ENCODE data around the gene S100A2.

The S100A2 gene

DNA sequence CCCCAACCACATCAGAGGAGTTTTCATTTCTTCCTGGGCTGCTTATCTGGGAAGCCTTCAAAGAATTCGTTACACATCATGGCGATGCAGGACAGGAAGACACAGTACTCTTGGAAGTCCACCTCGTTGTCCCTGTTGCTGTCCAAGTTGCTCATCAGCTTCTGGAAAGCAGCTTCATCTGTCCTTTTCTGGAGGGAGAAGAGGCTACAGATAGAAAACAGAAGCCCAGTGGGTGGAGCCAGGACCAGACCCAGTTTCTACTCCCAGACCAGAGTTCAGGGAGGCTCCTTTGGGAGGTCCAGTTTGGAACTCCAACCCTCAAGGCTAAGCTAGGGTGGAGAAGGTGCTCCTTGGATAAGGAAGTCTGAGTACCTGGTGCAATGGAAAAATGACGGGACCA, 21.9 kb downstream of the S100A2 start:
- no peak for DNase-seq

DNA sequence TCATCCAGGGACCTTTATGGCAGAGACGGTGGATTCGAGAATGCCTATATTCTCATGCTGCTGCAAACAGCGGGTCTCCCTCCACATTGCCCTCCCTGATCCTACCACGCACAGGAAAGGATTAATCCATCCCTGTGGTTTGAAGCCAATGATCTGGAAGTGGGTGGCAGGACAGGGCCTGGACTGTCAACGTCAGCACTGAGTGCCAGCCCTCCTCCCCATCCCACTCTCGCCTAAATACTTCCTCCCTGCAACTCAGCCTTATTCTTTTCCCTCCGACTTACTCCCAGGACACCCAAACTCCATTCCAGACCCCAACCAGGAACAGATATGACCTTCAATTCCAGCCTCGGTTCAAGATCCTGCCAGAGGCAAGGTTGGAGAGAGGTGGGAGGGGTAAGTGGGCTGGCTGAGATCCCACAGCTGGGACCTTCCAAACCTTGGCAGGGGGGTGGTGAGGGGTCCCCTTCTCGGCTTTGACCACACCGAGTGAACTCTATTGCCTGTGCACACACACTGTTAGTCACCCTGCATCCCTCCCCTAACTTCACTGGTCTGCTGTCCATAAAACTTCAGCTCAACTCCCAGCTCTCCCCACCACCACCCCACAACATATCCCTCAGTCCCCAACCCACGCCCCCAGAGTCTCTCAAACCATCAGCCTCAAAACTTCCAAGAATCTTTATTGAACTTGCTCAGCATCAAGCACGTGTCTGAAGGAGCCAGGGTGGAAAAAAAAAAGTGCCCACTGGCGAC, 22.5 kb downstream of the S100A2 start:
- DNase-seq = no peak

DNA sequence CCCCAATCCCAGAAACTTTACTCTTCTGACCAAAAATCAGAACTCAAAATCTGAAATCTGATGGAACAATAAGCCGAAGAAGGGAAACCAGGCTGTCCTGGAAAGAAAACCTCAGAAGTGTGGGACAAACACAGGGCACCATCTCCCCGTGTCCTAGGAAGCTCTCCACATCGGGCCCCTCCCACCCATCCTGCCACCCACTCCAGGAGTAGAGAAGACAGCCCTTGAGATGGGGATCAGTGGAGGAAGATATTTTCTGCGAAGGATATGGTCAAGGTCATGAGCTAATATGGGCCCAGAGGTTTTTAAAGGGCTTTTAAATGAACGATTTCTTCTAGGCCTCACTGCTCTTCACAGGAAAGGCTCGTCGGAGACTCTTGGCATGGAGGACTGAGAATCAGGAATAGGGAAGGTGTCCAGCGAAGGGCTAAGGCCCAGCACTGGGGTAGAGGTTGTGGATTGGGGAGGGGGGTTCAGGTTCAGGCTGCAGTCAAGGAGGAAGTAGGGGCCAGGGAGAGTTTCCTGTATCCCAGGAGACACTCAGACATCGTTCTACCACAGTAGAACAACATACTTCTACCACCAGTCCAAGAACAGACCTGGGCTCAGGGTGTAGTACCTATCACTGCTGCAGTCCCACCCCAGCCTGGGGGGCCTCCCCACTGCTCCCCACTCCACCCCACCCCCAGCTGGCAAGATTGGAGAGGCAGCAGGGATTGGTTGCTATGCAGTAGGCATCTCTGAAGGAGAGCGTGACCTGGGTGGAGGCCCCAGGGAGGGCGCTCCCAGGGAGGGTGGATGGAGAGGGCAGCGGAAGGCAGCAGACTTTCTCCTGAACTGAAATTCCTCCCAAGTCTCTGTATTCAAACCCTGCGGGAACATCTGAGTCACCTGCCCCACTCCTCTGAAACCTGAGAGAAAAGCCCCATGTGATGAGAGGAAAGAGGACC, 23.7 kb downstream of the S100A2 start:
- no peak for DNase-seq

DNA sequence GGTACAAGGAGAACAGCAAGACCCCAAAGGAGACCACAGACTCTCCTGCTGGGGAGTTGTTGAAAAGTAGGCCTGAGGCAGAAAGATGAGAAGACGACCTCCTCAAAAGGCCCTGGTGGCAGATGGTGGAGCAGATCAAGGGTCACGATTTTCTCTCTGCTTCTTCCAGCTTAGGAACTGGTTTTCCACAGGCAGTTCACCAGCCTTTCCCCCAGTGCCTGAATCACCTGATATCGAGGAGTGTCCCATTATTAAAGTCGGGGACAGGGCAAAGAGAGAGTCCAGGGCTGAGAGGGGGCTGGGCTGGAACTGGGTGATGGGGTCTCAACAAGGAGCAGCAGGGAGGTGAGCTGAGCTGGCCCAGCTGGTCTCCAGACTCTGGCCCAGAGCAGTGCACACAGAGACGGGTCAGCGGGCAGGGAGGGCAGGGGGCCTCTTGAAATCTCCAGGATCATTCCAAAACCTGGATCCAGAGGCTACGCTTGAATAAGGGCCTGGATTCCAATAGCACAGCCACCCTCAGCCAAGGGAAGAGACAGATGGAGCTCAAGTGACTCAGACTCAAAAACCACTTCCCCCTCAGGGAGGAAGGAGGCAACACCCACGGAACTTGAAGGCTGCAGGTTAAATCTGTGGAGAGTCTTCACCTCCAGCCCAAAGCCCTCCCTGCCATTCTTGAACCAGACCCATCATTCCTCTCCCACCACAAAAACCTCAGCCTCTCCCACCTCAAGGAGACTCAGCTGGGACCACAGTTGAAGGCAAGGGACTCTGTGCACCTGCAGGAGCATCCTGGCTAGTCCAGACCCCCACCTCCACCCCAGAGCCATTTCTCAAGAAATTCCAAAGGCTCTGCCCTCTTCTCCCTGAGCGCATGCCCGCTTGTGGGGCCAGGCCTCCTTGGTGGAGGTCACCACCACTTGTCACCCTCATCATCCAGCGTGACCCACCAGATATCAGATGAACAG, 25.0 kb downstream of the S100A2 start, which contains the start of gene S100A5:
S100A5 (minus strand) TSS at position 541 of the 968 bp plus-strand sequence. CDS start 743 bp downstream, outside the sequence.
- DNase-seq = no peak

DNA sequence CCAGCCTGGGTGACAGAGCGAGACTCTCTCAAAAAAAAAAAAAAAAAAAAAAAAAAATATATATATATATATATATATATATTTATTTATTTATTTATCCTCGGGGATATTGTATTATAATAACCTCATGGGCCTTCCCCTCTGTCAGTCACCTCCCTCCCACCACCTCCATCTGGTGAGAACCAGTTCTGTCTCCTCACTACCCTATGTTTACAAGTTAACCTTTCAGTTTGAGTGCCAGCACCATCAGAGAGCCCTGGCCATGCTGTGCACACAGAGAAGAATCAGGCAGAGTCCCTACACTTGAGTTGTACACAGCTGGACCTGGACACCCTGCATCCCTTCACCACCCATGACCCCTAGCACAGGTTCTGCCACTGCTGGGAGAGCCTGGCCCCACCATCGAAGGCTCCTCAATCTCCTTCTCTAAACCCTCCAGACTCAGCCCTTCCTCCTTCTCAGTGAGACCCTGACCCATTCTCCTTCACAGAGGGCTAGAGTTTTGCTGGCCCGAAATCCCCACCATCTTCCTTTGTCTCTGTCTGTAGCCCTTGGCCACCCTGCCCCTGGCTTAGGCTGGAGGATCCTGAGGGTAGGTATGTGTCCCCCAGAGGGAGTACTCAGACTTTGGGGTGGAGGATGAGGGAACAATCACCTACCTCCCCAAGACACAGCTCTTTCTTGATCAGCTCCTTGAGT, 26.1 kb downstream of the S100A2 start:
- DNase-seq = peak; percentile 18

DNA sequence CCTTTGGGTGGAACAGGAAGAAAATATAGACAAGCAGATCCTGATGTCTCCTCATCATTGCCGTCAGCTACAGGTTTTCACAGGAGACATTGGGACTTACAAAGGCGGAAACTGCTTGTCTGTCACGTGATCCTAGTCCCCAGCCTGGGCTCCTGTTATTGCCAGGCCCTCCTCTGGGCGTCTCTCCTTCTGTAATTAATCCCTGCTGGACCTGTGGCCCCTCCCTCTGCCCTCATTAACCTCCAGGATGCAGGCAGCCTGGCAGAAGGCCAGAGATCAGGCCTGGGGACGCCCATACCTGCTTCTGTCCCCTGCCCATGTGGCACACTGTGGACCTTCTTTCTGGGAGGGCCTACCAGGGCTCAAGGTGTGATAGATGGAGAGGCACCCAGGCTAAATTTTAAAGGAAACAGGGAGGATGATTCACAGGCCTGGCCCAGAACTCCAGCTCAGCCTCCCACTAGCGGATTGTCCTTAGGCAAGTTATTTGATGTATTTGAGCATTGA, 27.3 kb downstream of the S100A2 start:
- DNase-seq = peak; percentile 28

DNA sequence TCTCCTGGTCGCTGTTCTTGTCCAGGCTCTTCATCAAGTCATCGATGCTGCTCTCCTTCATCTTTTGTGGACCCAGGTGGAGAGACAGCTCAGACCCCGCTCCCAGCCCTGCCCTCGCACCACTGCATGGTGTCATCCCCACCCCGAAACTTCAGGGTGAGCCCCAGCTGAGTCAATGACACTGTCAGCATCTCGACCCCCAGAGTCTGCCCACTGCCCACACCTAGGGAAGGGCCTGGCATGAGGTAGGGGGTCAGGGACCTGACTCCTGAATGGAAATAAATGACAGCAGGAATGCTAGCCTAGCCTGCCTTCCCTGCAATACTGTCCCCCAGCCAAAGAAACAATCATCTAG, 28.3 kb downstream of the S100A2 start:
- DNase-seq = no peak

DNA sequence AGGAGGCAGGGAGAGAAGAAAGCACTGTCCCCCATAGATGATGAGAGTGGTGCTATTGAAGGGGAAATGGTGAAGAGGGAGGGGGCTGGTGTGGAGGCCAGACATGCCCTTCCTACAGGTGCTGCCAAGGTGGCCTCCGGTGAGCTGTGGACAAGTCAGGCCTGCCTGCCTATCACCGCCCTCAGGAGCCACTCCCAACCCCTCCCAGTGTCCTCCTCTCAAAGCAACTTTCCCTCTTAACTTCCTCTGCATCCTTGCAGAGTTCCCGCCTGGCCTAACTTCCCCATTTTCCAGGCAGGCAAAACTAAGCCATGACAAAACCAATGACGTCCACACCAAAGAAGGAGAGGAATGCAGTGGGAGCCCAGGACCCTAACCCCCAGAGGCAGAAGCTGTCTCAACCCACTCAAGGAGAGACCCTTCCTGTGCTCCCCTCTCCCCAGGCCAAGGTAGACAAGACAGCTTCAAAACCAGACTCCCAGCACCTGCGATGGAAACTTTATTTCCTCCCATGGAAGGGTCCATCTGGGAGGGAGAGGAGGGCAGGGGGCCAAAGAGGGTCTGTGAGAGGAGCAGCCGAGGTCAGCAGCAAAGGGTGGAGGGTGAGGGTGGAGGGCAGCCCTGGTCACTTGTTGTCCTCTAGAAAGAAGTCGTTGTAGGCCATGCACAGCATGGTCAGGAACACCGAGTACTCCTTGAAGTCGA, 28.8 kb downstream of the S100A2 start:
- DNase-seq = peak; percentile 17

DNA sequence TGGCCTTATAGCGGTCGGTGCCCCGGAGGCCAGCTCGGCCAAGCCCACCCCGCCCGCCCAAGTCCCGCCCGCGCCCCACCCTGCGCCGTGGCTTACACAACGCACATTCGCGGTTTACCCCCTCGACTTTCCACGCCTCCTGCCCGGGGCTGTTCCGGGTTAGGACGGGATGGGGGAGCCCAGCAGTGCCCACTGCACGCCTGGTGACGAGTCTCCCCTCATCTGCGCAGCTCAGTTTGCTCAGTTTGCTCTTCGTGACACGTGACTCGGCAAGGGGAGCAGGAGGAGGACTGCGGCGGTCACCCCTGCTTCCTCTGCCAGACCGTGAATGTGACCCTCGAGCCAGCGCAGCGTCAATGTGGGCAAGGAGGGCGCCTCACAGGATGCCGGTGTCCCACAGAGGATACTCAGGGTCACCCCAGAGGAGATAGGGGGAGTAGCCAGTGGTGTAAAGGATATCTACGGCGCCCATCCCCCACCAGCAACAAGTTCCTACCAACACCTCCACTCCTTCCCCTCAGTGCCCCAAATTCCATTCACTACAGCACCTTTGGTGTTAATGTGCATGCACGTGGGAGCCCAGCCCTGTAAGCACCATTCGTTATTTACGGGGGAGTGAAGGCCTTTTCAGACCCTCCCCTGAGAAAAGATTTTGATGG, 29.5 kb downstream of the S100A2 start:
- peak; percentile 18 for DNase-seq

DNA sequence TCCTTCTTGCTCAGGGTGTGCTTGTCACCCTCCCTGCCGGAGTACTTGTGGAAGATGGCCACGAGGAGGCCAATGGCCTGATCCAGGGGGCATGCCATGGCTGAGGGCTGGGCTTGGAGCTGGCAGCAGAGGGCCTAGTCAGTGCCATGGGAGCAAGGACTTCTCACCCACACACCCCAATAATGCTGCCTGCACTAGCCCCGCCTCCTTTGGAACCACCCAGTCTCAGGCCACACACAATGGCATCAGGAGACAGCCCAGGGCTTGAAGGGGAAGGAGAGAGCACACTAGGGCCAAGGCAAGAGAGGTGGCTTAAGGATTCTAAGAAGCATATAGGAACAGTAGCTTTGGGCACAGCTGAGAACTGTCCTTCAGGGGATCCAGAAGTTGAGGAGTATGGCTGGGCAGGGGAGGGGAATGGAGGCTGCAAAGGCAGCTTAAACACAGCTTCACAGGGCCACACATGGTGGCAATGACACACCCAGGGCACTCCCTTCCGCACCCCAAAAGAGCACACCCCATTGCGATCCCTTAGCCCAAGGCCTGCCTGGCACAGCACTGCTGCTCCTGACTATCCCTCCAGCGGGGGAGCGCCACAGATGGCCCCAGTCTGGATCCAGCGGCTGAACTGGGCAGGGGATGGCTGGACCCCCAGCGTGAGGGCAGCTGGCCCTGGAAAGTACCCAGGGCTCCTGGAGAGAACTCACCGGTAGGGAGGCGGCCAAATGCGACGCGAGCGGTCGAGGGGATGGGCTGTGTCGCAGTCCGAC, 30.2 kb downstream of the S100A2 start, which contains the start of gene S100A6:
S100A6 (minus strand) TSS at position 750 of the 770 bp plus-strand sequence; CDS start at position 98, 652 bp downstream.
- no peak for DNase-seq

DNA sequence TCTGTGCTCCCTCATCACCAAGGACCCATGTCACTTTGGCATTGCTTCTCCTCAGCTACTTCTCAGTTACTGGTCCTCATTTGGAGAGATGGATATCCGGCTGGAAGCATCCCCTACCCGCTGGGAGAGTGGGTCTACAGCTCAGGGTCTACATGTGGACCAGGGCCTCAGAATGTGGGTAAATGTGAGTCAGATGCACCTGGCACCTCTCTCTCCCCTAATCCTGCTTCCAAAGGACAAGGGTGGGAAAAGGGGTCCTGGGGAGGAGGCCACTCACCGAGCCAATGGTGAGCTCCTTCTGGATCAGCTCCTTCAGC, 30.8 kb downstream of the S100A2 start:
- no peak for DNase-seq

DNA sequence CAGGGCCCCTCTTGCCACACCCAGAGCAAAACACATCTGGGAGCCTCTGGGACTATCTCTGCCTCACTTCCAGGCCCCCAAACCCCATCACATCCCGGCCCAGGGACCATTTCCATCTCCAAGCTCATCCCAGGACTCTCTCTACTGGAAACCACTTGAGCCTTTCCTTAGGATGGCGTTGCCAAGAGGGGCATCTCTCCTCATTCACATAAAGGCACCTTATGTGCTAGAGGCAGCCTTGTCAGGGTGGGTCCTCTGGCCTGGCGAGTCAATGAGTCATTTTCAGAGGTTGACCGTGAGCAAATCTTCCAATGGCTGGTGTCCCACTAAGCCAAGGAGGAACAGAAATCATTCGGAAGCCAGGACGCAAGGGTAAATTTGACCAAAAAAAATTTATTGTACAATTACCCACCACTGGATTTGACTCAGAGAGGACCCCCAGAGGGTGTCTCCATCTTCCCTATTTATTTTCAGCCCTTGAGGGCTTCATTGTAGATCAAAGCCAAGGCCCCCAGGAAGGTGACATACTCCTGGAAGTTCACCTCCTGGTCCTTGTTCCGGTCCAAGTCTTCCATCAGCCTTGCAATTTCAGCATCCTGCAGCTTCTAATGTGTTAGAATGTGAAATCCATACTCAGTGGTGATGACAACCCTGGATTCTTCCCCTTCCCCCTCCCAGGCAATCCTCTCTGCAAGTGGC, 31.3 kb downstream of the S100A2 start:
- DNase-seq = no peak

DNA sequence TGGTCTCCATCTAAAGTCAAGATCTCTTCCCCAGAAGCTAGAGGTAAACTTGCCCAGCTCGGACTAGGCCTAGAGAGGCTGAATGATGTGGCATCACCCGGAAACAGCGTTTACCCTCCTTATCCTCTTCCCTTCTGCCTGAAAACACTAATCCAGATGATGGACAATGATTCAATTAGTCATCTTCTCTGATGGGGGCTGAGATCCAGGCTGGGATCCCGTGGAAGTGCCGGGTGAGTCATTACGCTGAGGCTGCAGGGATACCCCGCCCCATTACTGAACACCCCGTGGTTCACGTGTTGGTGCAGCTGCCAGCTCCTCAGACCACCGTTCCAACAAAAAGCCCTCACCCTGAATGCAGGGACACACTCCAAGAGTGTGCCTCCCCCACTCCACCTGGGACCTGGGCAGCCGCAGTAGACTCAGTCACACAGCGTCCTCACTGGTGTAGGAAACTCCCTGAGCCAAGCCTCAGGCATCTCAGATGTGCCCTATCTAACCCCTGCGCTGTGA, 31.9 kb downstream of the S100A2 start:
- no peak for DNase-seq

DNA sequence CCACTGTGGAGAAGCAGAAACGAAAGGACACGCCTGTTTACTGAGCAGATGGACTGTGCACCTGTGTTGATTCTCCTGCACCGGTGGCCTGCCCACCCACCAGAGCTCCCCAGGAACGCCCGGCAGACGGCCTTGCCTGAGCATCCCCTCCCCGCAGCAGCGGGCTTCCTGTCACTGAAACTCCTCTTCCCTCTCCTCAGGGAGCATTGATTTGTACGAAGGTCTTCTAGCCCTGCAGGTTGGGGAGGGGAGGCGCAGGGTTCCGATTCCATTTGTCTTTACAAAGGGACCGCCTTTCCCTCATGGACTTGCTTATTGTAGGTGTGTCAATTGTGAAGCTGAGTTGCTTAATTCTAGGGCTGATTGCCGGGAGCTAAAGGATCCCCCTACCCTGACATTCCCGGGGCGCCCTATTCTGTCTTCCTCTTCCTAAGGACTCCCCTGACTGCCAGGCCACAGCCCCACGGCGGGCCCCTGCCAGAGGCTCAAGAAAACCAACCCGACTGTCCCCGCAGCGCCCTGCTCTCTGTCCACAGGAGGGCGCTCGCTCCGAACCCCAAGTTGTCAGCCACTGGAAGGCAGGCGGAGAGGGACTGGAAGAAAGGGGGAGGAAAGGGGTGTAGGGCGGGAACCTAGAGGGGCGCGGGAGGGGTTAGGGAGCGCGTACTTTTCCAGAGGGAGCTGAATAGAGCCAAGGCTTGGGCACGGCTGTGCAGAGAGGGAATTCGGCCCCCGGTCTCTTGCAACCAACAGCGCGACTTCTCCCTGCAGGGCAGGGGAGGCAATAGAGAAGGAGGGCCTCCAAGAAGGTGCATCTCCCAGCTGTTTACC, 32.7 kb downstream of the S100A2 start:
- peak; percentile 81 for DNase-seq

DNA sequence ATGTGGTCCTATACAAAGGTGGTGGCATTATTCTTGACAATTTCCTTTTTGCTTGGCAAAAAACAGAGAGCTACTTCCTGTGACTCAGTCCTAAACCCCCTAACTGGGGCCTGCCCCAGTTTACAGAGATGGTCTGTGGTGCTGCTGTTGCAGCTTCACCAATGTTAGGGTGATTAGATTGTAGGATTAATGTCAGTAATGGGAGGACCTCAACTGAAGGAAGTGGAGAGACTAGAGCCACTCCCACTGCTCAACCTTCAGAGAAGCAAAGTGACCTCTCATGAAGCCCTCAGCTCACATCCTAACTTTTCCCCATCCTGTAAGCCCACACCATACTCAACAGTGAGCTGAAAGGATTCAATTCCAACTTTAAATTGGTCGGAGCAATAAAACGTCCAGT, 33.5 kb downstream of the S100A2 start:
- DNase-seq = no peak

DNA sequence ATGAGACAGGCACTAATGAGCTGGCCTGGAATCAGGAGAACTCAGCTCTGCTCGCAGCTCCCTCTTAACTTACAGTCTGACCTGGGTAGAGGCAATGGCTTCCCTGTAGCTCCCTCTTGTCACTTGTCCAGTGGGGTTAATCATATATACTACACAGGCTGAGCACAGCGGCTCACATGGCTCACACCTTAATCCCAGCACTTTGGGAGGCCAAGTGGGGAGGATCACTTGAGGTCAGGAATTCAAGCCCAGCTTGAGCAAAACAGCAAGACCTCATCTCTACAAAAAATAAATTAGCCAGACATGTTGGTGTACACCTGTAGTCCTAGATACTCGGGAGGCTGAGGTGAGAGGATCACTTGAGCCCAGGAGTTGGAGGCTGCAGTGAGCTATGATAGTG, 34.0 kb downstream of the S100A2 start:
- DNase-seq = no peak

DNA sequence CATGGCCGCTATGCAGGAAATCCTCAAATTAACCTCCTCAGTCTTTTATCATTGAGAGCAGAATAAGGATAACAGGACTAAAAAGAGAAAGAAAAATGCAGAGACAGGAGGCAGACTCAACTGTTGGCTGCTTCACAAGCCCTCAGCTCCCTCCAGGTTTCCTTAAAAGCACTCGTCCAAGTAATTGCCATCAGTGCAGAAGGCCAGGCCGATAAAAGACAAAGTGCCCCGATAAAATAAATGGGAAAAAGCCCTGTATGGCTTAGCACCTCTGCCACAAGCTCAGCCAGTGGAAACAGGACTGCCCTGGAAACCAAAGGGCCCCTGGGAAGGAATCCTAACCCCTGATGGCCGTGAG, 38.0 kb downstream of the S100A2 start:
- DNase-seq = no peak

DNA sequence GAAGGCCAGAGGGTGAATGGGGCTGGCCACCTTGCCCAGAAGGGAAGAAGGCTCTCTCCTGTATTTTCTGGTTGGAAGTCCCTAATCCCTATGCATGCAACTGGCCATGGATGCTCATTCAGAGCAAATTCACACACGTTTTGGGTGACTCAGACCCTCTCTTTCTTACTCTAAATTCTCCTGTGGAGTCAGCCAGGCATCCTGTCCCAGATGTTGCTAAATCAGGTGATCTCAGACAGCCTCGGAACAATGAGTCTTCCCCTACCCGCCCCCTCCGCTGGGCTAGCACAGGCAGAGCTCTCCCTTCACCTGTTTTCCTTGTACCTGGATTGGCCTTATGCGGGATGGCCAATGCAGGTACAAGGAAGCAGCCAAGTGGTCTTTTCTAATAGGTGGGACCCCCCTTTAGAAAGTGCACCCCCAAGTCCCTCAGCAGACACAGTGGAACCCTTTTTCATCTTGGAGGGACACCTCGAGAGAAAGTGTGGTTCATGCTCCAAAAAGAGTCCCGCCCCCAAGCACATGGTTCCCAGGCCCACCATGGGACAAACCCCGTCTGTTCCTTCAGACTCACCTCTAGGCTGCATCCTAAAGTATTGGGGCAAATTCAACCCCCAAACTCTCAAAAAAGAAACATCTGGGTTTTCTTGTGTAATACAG, 38.5 kb downstream of the S100A2 start:
- no peak for DNase-seq
